Bone marrow (tissue), 2 donors: Measurements from ENCODE around the gene JUN.
A peak's percentile ranks its signal among the peaks of the same experiment; 100 is the strongest.

ENCODE experiments used
- DNase-seq, 2 donors: peaks; one replicate each; lab custom pipeline; 2025; lab: John Stamatoyannopoulos, UW

Gene JUN

GRCh38 chr1:58762806-58763205, 21.0 kb downstream of the JUN start:
- no peak for DNase-seq

DNA sequence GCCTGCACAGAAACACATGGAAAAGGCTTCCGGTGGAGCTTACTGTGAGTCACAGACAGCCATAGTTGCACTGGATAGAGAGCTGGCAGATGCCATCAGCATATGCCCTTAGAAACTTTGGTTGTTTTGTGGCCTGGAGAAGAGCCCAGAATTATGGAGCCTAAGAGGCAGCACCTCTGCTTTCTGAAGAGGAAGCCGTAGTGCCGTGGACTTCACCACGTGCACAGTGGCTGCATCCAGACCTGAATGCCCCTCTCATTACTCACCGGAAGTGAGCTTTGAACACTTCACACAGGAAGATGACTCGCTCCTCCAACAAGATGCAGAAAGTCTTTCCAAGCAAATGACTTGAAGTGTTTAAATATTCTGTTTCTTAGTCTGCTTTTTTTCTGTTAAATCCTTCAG, 28.4 kb downstream of the JUN start:
- DNase-seq: peak; percentile 16 to 97

DNA sequence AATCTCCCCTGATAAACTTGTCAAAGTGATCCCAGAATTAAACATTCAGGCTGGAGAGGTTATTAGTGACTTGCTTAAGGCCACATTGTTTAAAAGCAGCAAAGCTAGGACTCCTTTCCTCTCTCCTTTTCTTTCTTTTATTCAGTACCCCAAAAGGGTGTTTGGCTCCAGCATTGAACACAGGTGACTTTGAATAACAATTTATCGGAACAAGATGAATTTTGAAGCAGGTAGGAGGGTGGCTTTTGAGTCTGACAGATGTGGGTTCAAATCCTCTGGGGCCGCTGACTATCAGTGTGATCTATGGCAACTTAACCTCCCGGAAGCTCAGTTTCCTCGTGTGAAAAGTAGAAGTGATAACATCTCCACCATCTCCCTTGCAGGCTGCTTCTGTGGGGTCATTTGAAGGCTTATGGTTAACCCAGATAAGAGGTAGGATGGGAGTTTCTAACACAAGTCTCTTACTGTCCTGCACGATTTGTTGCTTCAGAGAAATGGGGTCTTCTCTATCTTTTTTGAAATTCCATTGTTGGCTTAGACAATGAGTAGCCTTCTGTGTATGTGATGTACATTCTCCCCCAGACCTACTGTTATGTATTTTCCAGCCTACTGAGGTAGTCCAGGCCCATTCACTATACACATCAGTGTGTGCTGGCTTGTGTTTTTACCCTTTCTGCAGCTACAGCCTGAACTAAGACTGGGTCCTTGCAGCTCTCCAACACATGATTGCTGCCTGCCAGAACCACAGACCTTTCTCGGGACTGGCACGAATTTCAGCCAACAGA, 29.0 kb downstream of the JUN start:
- DNase-seq: peak in 1 of 2 donors; percentile 32

GRCh38 chr1:58754073-58754613, 29.7 kb downstream of the JUN start:
- DNase-seq: no peak

DNA sequence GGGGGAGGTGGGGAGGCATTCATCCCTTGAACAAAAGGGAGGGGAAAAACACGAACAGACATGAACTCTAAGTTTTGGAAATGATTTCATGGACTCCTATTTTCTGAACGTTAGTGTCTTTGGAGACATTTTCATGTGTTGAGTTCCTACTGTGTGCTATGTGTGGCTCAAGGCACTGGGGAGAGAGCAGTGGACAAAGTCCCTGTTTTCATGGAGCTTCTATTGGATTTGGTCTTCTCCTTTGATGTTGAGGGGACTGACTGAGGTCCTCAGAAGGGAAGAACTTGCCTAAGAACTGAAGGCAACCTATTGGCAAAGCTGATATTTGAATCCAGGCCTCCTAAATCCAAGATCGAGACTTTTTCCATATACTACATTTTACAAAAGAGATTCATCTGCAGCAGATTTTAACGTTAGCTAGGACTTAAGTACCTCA, 30.4 kb downstream of the JUN start:
- no peak for DNase-seq

DNA sequence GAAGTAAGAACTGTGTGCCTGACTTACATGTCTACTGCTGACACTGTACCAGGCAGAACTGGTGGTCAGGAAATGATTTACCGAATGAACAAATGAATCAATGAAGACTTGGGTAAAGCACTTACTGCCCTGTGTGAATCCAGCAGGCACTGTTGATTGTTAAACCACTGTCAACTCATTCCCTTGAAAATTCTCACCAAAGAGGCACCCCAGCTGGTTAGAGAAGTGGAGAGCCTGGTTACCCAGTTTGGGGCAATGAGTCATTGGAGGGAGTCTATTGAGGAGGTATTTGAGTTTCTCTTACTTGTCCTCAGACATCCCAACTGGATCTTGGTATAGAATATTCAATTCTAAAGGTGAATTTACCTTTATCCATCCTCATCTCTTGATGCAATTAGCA, 34.2 kb downstream of the JUN start:
- no peak for DNase-seq

DNA sequence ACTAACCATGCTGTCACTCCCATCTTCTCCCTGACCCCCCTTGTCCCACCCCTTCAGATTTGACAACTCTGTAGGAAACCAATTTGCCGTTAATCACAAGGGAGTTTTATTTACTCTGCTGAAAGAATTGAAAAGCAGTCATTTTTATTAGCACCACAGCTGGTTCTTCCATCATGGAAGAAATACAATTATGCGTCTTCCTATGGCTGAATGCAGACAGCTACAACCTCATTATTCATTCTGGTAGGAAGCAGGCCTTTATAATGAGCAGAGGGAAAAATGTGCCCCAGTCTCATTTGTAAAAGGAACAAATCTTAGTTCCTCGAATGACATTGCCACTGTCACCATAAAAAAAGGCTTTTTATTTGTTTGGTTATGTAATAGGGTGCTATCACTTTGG, 35.2 kb downstream of the JUN start:
- DNase-seq: no peak

DNA sequence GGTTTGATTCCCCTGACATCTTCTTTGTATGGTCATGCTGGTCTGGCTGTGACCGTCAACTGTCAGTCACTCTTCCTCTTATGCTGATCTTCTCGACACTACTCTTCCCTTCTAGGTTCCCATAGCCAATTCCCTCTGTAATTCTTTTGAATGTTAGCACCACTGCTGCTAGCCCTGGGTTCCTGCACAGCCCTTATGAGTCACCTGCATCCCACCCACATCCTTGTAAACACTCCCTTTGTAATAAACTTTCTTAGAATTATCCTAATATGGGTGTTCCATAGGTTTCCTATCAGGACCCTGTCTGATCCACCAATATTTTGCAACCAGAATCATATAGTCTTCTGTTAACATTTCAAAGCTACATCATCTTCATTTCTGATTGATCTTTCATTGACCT, 37.1 kb downstream of the JUN start:
- DNase-seq: no peak

- DNase-seq: no peak
Observed at GRCh38 chr1:58746182-58746581, 37.7 kb downstream of the JUN start.

DNA sequence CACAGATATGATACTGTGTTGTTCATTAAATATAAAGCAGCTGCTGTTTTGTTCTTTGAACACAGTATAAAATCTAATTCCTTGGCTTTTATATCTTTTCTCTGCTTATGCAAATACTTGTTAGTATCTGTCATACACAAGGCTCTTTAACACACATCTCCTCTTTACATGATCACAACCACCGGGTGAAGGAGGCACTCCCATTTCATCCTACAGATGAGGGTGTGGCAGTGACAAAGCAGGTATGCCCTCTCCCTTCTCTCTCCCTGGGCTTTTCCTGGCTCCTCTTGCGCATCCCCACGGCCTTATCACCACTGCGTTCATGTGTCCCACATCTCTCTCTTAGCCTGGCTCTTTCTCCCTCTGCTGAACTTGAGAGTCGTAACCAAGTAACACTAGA, 38.2 kb downstream of the JUN start:
- no peak for DNase-seq

DNA sequence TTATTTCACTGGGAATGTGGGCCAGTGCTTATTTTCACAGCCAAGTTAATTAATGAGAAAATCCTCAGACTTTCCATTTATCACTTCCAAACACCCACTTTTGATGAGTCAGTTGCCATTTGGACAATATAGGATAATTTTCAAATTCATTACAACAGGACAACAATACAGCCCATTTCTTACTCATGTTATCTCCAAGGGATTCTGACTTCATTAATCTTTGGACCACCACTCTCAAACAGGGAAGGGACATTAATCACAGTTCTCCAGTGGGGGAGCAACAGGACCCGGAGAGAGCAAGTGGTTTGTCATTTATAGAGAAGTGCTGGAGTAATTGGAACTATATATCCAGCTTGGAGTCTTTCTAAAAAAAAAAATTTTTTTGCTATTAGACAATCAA, 38.7 kb downstream of the JUN start:
- no peak for DNase-seq

DNA sequence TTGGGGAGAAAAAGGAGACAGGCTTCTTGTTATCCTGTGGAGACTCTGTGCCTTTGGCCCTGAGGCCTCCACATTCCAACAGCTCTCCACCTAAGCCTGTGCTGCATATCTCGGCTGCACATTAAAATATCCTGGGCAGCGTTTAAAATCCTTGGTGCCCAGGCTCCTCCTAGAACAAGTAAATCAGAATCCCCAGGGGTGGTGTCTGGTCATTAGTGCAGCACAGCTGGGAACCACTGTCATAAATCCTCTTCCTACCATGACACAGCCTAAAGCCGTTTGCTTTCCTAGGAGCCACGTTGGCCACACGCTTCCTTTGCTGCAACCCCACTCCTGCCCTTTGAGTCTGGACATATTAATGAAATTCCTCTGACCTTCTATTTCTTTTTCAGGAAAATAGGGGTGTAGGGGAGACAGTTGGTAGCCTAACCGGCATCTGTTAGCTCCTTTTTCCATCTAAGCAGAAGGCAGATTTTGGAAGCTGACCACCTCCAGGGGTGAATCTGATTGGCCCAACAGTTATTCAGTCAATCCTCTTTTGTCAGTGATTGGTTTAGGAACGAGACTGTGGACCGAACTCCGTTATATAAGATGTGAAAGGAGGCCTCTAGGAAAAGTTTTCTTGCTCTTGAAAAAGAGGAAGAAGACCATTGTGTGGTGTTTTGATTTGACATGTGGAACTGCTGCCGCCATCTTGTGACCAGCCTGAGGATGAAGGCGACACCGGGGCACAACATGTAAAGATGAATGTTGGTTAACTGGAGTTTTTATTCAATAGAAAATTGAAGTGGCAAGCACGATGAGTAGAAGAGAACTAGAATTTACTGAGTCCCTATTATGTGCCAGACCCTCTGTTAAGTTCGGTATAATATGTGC, 41.9 kb downstream of the JUN start:
- DNase-seq: no peak

DNA sequence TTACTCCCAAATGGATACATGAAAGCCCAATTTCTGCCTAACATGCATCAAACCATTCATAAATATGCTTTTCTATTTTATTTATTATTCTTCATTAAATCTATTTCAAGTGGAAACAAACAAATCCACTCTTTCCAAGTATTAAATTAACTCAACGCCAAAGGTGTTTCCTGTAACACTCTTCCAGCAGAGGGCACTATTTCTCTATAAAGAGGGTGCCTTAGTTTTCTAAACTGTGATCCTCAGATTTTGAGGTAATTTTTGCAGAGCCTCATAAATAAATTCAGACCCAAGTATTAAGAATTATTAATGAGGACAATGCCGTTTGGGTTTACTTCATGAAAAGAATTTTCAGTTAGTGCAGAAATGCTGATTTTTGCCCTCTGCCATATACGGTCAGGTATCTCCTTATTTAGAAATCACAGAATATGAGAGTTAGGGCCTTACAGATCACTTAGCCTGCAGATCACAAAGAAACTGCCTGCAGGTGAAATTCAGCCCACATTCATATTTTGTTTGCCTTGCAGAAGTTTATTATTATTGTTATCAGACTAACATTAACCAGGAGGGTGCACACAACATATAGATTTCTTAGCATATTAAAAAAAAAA, 43.9 kb downstream of the JUN start:
- DNase-seq: peak in 1 of 2 donors; percentile 45

- DNase-seq: no peak
Observed at GRCh38 chr1:58738876-58739275, 45.0 kb downstream of the JUN start.

- DNase-seq: no peak
Observed at GRCh38 chr1:58735586-58735985, 48.3 kb downstream of the JUN start.

DNA sequence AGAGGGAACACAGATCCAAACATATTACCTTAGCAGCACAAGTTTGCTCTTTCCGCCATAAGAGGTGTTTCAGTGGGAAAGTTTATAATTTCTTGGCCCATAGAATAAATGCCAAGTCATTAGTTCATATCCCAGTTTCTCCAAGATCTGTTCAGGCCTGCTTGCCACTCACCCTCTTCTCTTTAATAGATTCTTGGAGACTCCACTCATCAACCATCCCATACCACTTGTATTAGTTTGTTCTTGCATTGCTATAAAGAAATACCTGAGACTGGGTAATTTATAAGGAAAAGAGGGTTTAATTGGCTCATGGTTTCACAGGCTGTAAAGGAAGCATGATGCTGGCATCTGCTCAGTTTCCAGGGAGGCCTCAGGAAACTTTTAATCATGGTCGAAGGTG, 49.2 kb downstream of the JUN start:
- DNase-seq: no peak

GRCh38 chr1:58732087-58732775, 51.6 kb downstream of the JUN start:
- DNase-seq: no peak
